ENCODE data around the gene ILK. TPM values are rescaled to one million over a fixed set of nuclear protein-coding genes. Genes with fewer than 3 reads are reported as not detected.

ILK gene
- total RNA-seq, 2 donors from 2014 or later = 82.8 to 137 TPM

- TF ChIP-seq CTCF (IDR thresholded peaks at IDR 0.05) = no peak
- no peak for TF ChIP-seq POLR2A (IDR thresholded peaks at IDR 0.05)
- intact Hi-C loops (cut with DNase I) = no loop called here
- 67 to 70% methylated on average over 6 of the region's 6 CpGs for WGBS, 2 donors
- DNase-seq (no peak), ATAC-seq (no peak)
- Histone ChIP-seq H3K36me3 (replicated peaks in 1 of 2; ENCODE audit: insufficient read depth in 1 of 2, low read depth in 2 of 2) (no peaks in the 10 kb centered on the region), H3K4me3 (no peak overlapping the region), H3K27ac (no peak overlapping the region), H3K27me3 (no peaks in the 10 kb centered on the region), H3K9me3 (no peaks in the 10 kb centered on the region), H3K4me1 (peaks cover 12% of the 10 kb centered on the region)
These were observed 47.4 kb downstream of the ILK start for GRCh38 chr11:6650980-6651379.

GRCh38 chr11:6652182-6652581, 48.6 kb downstream of the ILK start:
- Histone ChIP-seq H3K4me1 (peaks cover 12% of the 10 kb centered on the region), H3K27me3 (no peaks in the 10 kb centered on the region), H3K36me3 (replicated peaks in 1 of 2; ENCODE audit: insufficient read depth in 1 of 2, low read depth in 2 of 2) (no peaks in the 10 kb centered on the region), H3K27ac (no peak overlapping the region), H3K9me3 (no peaks in the 10 kb centered on the region), H3K4me3 (no peak overlapping the region)
- WGBS, 2 donors = 48 to 58% methylated on average over 3 of the region's 3 CpGs
- ATAC-seq (no peak), DNase-seq (no peak)
- intact Hi-C loops (cut with DNase I) = no loop called here
- TF ChIP-seq POLR2A (IDR thresholded peaks at IDR 0.05) = no peak
- no peak for TF ChIP-seq CTCF (IDR thresholded peaks at IDR 0.05)

GRCh38 chr11:6653097-6653496, 49.5 kb downstream of the ILK start:
- ATAC-seq = no peak
- intact Hi-C loops (cut with DNase I) = no loop called here

GRCh38 chr11:6653656-6654055, 50.1 kb downstream of the ILK start:
- ATAC-seq = no peak
- no peak overlapping the region for H3K27ac ChIP-seq
- WGBS, 2 donors = 93% methylated on average over 2 of the region's 2 CpGs

More at GRCh38 chr11:6653097-6653496, 49.5 kb downstream of the ILK start:
- Histone ChIP-seq H3K4me1 (peaks cover 12% of the 10 kb centered on the region), H3K4me3 (no peak overlapping the region), H3K9me3 (no peaks in the 10 kb centered on the region), H3K27me3 (no peaks in the 10 kb centered on the region), H3K27ac (no peak overlapping the region), H3K36me3 (replicated peaks in 1 of 2; ENCODE audit: insufficient read depth in 1 of 2, low read depth in 2 of 2) (no peaks in the 10 kb centered on the region)
- DNase-seq = no peak
- TF ChIP-seq CTCF (IDR thresholded peaks at IDR 0.05) = no peak
- TF ChIP-seq POLR2A (IDR thresholded peaks at IDR 0.05) = no peak
- 91 to 100% methylated on average over 1 of the region's 1 CpG for WGBS, 2 donors

More at GRCh38 chr11:6653656-6654055, 50.1 kb downstream of the ILK start:
- Histone ChIP-seq H3K36me3 (replicated peaks in 1 of 2; ENCODE audit: insufficient read depth in 1 of 2, low read depth in 2 of 2) (no peaks in the 10 kb centered on the region), H3K9me3 (no peaks in the 10 kb centered on the region), H3K4me3 (no peak overlapping the region), H3K4me1 (peaks cover 12% of the 10 kb centered on the region), H3K27me3 (no peaks in the 10 kb centered on the region)
- intact Hi-C loops (cut with DNase I) = no loop called here
- DNase-seq = no peak
- TF ChIP-seq CTCF (IDR thresholded peaks at IDR 0.05) (no peak), POLR2A (IDR thresholded peaks at IDR 0.05) (no peak)

Data from body of pancreas (tissue), 4 donors.